ENCODE measurements around the gene ALPK3. TPM values are rescaled to one million over a fixed set of nuclear protein-coding genes. Genes with fewer than 3 reads are reported as not detected.

The ALPK3 gene
- total RNA-seq, 1 donor from 2014 or later: 10.8 TPM

- Mint-ChIP-seq H3K9me3 (no peaks in the 10 kb centered on the region), H3K27me3 (no peaks in the 10 kb centered on the region), H3K4me3 (no peak overlapping the region), H3K36me3 (no peaks in the 10 kb centered on the region), H3K4me1 (ENCODE audit: unreplicated experiment) (peaks cover 8% of the 10 kb centered on the region), H3K27ac (no peak overlapping the region)
- no peak for TF ChIP-seq CTCF (conservative IDR thresholded peaks at IDR 0.05)
- no peak for DNase-seq (ENCODE audit: extremely low spot score, unreplicated experiment)
These were observed 69.2 kb downstream of the ALPK3 start for GRCh38 chr15:84886211-84886983.

GRCh38 chr15:84886984-84887299, 69.8 kb downstream of the ALPK3 start:
- Mint-ChIP-seq H3K4me1 (ENCODE audit: unreplicated experiment) (peaks cover 8% of the 10 kb centered on the region), H3K36me3 (no peaks in the 10 kb centered on the region), H3K27ac (no peak overlapping the region), H3K9me3 (no peaks in the 10 kb centered on the region), H3K27me3 (peaks cover 4% of the 10 kb centered on the region), H3K4me3 (no peak overlapping the region)
- TF ChIP-seq CTCF (conservative IDR thresholded peaks at IDR 0.05): no peak
- DNase-seq (ENCODE audit: extremely low spot score, unreplicated experiment): no peak

GRCh38 chr15:84887938-84888337, 70.8 kb downstream of the ALPK3 start:
- H3K9me3 Mint-ChIP-seq: no peaks in the 10 kb centered on the region
- no peak for TF ChIP-seq CTCF (conservative IDR thresholded peaks at IDR 0.05)
- H3K4me1 Mint-ChIP-seq (ENCODE audit: unreplicated experiment): peaks cover 8% of the 10 kb centered on the region
- H3K4me3 Mint-ChIP-seq: no peak overlapping the region
- peak overlapping the region; percentile 44 for H3K27ac Mint-ChIP-seq
- no peak for DNase-seq (ENCODE audit: extremely low spot score, unreplicated experiment)
- peaks cover 4% of the 10 kb centered on the region for H3K27me3 Mint-ChIP-seq
- H3K36me3 Mint-ChIP-seq: no peaks in the 10 kb centered on the region

- H3K27me3 Mint-ChIP-seq: peaks cover 4% of the 10 kb centered on the region
- H3K4me3 Mint-ChIP-seq: no peak overlapping the region
- peaks cover 8% of the 10 kb centered on the region for H3K4me1 Mint-ChIP-seq (ENCODE audit: unreplicated experiment)
- no peak for DNase-seq (ENCODE audit: extremely low spot score, unreplicated experiment)
- no peaks in the 10 kb centered on the region for H3K36me3 Mint-ChIP-seq
- H3K27ac Mint-ChIP-seq: no peak overlapping the region
- no peaks in the 10 kb centered on the region for H3K9me3 Mint-ChIP-seq
- TF ChIP-seq CTCF (conservative IDR thresholded peaks at IDR 0.05): no peak
These were observed 71.5 kb downstream of the ALPK3 start for GRCh38 chr15:84888639-84889038.

GRCh38 chr15:84889313-84889990, 72.3 kb downstream of the ALPK3 start:
- peaks cover 4% of the 10 kb centered on the region for H3K27me3 Mint-ChIP-seq
- H3K4me1 Mint-ChIP-seq (ENCODE audit: unreplicated experiment): peaks cover 7% of the 10 kb centered on the region
- no peak for TF ChIP-seq CTCF (conservative IDR thresholded peaks at IDR 0.05)
- H3K36me3 Mint-ChIP-seq: no peaks in the 10 kb centered on the region
- no peaks in the 10 kb centered on the region for H3K9me3 Mint-ChIP-seq
- no peak overlapping the region for H3K4me3 Mint-ChIP-seq
- no peak for DNase-seq (ENCODE audit: extremely low spot score, unreplicated experiment)
- no peak overlapping the region for H3K27ac Mint-ChIP-seq

Measured in type B pancreatic cell (in vitro differentiated cells).